Peyer's patch (tissue), 4 donors: ENCODE data around the gene MICA. TPM values are rescaled to one million over a fixed set of nuclear protein-coding genes. Genes with fewer than 3 reads are reported as not detected.
A peak's percentile ranks its signal among the peaks of the same experiment; 100 is the strongest.
"Not testable (repeated sequence)": the region's sequence is repeated elsewhere in the genome, so short reads cannot be mapped to it uniquely, and the experiment has no call there.

ENCODE experiments used
- DNase-seq, 3 donors: peaks; one replicate each; pipeline ENCODE4 v3.0.0-alpha.2; 2017 to 2019
- H3K27ac ChIP-seq, 4 donors: fragments of 200-600 bp; sonication (generic); one replicate each; pipeline ENCODE4 v1.5.1; 2016 to 2019
- H3K27me3 ChIP-seq, 2 donors: fragments of 200-600 bp; sonication (generic); one replicate each; pipeline ENCODE4 v1.5.1; 2019
- H3K36me3 ChIP-seq, 3 donors: fragments of 200-600 bp; sonication (generic); one replicate each; pipeline ENCODE4 v1.5.1; 2016 to 2019
- H3K4me1 ChIP-seq, 4 donors: fragments of 200-600 bp; sonication (generic); one replicate each; pipeline ENCODE4 v1.5.1; 2016 to 2019
- H3K4me3 ChIP-seq, 4 donors: fragments of 200-600 bp; sonication (generic); 1 replicate in 3 of 4; 2 replicates in 1 of 4; pipeline ENCODE4 v1.5.1; 2016 to 2019; ENCODE audit warnings: mild to moderate bottlenecking in 1 of 4
- H3K9me3 ChIP-seq, 4 donors: fragments of 200-600 bp; sonication (generic); one replicate each; pipeline ENCODE4 v1.5.1; 2016 to 2019; ENCODE audit warnings: mild to moderate bottlenecking in 1 of 4
- CTCF ChIP-seq, 6 experiments: fragments of 450-650 bp in 4 of 6; fragments of 200-600 bp in 2 of 6; sonication (generic) in 1 of 6; IDR thresholded peaks; one replicate each; pipeline ENCODE4 v1.5.1; 2017 to 2019; ENCODE audit warnings: antibody characterized with exemption in 6 of 6, mild to moderate bottlenecking in 3 of 6, moderate library complexity in 1 of 6
- POLR2A ChIP-seq, 2 donors: fragments of 450-650 bp; IDR thresholded peaks; one replicate each; pipeline ENCODE4 v1.5.1; 2017; ENCODE audit warnings: antibody characterized with exemption in 2 of 2, mild to moderate bottlenecking in 2 of 2, moderate library complexity in 2 of 2
- total RNA-seq, 4 donors: library from RNA; depleted of rRNA; stranded (reverse); fragments of >200 nt; gene quantifications; one replicate each; pipeline ENCODE4 v1.1.0, GENCODE V29; 2016

MICA gene
- total RNA-seq, 4 donors from 2014 or later, result 21.0 to 71.0 (median 29.1) TPM

DNA sequence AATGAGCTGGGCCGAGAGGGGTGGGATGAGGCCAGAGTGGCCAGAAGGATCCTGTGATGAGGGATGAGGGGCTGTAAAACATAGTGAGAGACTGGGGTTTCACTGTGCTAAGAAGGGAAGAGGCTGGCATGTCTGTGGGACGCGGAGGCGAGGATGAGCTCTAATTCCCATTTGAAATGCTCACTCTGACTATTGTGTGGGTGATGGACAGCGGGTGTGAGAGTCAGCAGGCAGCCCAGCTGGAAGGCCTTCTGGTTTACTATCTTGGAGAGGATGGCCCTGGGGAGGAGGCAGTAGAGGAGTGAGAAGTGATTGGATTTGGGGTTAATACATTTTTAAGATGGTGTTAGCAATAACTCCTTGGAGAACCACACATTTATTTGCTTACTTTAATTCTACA lies 9.5 kb upstream of the MICA start:
- no peak for TF ChIP-seq CTCF (IDR thresholded peaks at IDR 0.05)
- no peak for TF ChIP-seq POLR2A (IDR thresholded peaks at IDR 0.05)

DNA sequence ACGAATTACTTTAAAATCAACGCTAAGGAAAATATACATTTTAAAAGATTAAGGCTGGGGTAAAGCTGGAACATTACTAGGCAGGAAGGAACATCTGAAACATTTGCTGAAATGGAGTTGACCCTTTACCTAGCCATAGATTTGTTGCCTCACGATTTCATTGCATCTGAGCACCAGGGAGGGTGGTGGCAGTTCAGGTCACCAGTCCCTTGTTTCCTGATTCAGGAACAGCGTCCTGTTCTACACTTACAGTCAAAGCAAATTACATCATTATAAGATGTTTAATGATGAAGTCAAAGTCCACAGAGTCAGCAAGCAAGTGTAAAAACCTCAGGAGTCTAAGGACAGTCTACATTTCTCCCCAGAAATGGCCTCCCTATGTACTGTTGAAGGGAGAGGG lies 9.0 kb upstream of the MICA start:
- DNase-seq, result no peak
- H3K27ac ChIP-seq, result peak overlapping the region in 3 of 4 donors; percentile 27 to 88 (median 67)
- H3K9me3 ChIP-seq, result no peaks in the 10 kb centered on the region
- H3K27me3 ChIP-seq, result no peaks in the 10 kb centered on the region
- H3K36me3 ChIP-seq, result no peaks in the 10 kb centered on the region
- TF ChIP-seq POLR2A (IDR thresholded peaks at IDR 0.05) (no peak), CTCF (IDR thresholded peaks at IDR 0.05) (no peak)
- H3K4me1 ChIP-seq, result peaks cover 0 to 31% (median 1%) of the 10 kb centered on the region in 4 donors
- no peak overlapping the region for H3K4me3 ChIP-seq

More for the DNA sequence above, 9.5 kb upstream of the MICA start:
- Histone ChIP-seq H3K9me3 (no peaks in the 10 kb centered on the region), H3K27ac (peak overlapping the region in 3 of 4 donors; percentile 27 to 88 (median 58)), H3K4me1 (peaks cover 0 to 28% (median 1%) of the 10 kb centered on the region in 4 donors), H3K36me3 (no peaks in the 10 kb centered on the region), H3K4me3 (no peak overlapping the region), H3K27me3 (no peaks in the 10 kb centered on the region)
- no peak for DNase-seq

DNA sequence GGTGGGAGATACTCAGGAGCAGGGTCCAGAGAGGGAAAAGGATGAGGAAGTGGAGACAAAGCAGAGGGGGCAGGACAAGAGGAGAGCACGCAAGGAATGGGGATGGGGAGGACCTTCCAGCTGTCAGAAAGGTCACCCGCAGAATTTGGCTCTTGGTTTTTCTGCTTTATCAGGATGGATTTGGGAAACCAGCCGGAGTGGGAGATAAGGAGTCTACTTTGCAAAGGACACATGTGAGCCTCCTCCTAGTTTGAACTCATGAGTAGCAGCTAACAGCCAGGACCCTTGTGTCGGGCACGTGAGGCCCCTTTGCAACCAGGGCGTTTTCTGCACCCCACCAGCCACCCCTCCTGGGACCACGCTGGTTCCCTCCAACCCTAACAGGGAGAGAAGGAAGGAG lies 7.6 kb upstream of the MICA start:
- Histone ChIP-seq H3K4me3 (no peak overlapping the region), H3K4me1 (peaks cover 0 to 31% (median 1%) of the 10 kb centered on the region in 4 donors), H3K36me3 (no peaks in the 10 kb centered on the region), H3K9me3 (no peaks in the 10 kb centered on the region), H3K27me3 (no peaks in the 10 kb centered on the region), H3K27ac (no peak overlapping the region)
- DNase-seq, result no peak
- TF ChIP-seq CTCF (IDR thresholded peaks at IDR 0.05) (no peak), POLR2A (IDR thresholded peaks at IDR 0.05) (no peak)

GRCh38 chr6:31396422-31397152 lies 6.8 kb upstream of the MICA start:
- TF ChIP-seq CTCF (IDR thresholded peaks at IDR 0.05) (peak; percentile 74 to 93 (median 86)), POLR2A (IDR thresholded peaks at IDR 0.05) (peak in 1 of 2 donors; percentile 7)
- Histone ChIP-seq H3K36me3 (no peaks in the 10 kb centered on the region), H3K4me3 (no peak overlapping the region), H3K9me3 (no peaks in the 10 kb centered on the region), H3K4me1 (peaks cover 0 to 35% (median 1%) of the 10 kb centered on the region in 4 donors), H3K27me3 (no peaks in the 10 kb centered on the region), H3K27ac (no peak overlapping the region)
- DNase-seq, result peak; percentile 81 to 95 (median 85)

DNA sequence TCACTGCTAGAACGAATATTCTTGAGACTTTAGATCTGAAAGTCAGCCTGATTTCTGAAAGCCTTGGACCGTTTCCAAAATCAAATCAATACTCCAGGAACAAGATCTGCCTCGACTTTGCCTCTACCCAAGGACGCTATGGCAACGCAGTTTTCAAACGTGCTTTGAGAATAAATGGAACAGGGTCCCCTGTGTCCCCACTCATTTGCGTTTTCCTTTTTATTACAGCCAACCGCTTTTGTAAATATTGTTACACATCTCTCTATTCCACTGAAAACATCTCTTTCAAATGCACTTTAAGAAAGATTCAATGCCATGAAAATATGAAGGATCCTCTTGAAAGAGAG lies 6.3 kb upstream of the MICA start:
- H3K4me3 ChIP-seq, H3K9me3 ChIP-seq, DNase-seq, H3K36me3 ChIP-seq, H3K27ac ChIP-seq, H3K27me3 ChIP-seq: not testable (repeated sequence)
- peaks cover 0 to 40% (median 1%) of the 10 kb centered on the region in 4 donors for H3K4me1 ChIP-seq

DNA sequence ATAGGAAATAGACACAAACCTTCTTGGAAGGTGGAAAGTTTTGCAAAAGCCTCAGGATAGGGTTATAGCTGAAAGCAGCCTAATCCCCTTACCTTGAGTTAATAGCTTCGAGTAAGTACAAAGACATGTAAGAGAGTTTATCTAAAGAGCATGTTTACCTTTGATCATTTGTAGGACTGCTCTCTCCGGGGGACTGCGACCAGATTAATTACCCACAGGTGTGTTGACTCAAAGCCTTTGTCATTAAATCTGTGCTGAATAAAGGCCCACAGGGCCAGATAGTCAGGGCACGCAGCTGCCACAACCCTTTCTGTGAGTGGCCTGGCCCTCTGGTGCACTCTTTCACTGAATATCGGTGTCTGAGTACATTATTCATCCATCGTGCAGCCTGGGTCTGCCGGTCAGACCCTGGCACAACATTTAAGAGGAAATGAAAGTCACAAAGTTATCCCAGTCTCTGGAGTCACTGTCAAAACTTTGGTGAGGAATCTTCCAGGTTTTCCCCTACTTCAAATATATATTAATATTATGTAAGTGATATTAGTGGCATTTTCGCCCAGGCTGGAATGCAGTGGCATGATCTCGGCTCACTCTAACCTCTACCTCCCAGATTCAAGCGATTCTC lies 5.4 kb upstream of the MICA start:
- Histone ChIP-seq H3K4me1 (peaks cover 0 to 48% (median 1%) of the 10 kb centered on the region in 4 donors), H3K27me3 (no peaks in the 10 kb centered on the region), H3K4me3 (no peak overlapping the region), H3K27ac (no peak overlapping the region), H3K36me3 (no peaks in the 10 kb centered on the region), H3K9me3 (no peaks in the 10 kb centered on the region)
- DNase-seq, result no peak
- TF ChIP-seq POLR2A (IDR thresholded peaks at IDR 0.05), result no peak
- TF ChIP-seq CTCF (IDR thresholded peaks at IDR 0.05), result no peak
